ENCODE results near the gene NUMBL.
A peak's percentile ranks its signal among the peaks of the same experiment; 100 is the strongest.

NUMBL gene

DNA sequence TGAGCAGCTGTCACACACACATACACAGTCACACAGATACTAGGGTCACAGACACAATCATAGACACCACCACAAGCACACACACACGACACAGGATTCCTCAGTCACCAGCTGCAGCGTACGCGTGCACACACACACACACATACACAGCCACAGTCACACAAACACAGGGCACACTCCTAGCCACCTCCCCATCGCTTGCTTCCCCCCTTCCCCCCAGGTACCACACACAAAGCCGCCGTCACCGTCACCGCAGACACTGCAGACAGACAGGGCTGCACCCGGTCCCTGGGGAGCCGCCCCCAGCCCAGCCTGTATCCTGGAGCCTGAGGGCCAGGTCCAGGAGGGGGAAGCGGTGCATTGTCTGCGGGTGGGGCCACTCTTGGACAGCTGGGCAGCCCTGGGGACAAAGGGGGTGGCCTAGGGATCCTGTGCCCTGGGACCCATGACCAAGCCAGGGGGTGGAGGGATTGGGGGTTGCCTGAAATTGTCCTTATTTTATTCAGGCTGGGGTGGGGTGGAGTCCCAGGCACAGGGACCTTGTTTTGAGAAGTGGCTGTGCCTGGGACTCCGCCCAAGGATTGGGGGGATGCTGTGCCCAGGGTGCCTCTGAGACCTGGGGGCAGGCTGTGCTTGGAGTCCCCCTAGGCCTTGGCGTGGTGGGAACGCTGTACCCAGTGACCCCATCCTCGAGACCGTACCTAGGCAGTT, 957 bp downstream of the NUMBL start:
- H3K27ac ChIP-seq = no peak overlapping the region
- H3K9ac ChIP-seq (ENCODE audit: insufficient read length) = peak overlapping the region; percentile 82

DNA sequence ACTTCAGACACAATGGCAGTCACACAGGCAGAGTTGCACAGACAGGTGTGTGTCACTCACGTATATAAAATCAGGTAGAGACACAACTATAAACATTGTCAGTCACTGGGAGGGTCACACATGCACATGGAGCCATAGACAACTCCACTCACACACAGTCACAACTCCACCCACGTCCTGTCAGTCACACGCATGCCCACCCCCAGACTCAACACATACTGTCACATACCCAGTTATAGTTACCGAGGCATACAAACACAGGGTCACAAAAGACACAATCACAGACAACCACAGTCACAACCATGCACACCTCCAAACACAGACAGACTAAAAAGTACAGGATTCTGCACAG, 1.5 kb downstream of the NUMBL start:
- H3K9me3 ChIP-seq (ENCODE audit: low read depth, low read length) = no peaks in the 10 kb centered on the region
- H3K9ac ChIP-seq (ENCODE audit: insufficient read length) = no peak overlapping the region
- no peak for DNase-seq (ENCODE audit: low read depth, low spot score)
- H3K36me3 ChIP-seq (ENCODE audit: insufficient read depth, low read length) = peaks cover 6% of the 10 kb centered on the region; the same call in 1 of the 2 replicates
- no peak overlapping the region for H3K27ac ChIP-seq
- peak overlapping the region; percentile 79 for H3K4me3 ChIP-seq
- TF ChIP-seq EZH2 (IDR thresholded peaks at IDR 0.05) (no peak), FOXP2 (optimal IDR thresholded peaks at IDR 0.05; ENCODE audit: control extremely low read depth, extremely low read length, insufficient read depth) (no peak)

More for the DNA sequence above, 957 bp downstream of the NUMBL start:
- TF ChIP-seq EZH2 (IDR thresholded peaks at IDR 0.05) = no peak
- no peak for TF ChIP-seq POLR2AphosphoS5 (IDR thresholded peaks at IDR 0.05; ENCODE audit: borderline replicate concordance, low read depth, low read length)
- TF ChIP-seq FOXP2 (optimal IDR thresholded peaks at IDR 0.05; ENCODE audit: control extremely low read depth, extremely low read length, insufficient read depth) = no peak
- no peak for DNase-seq (ENCODE audit: low read depth, low spot score)
- Histone ChIP-seq H3K36me3 (ENCODE audit: insufficient read depth, low read length) (peaks cover 6% of the 10 kb centered on the region; the same call in 1 of the 2 replicates), H3K4me3 (peak overlapping the region; percentile 79), H3K9me3 (ENCODE audit: low read depth, low read length) (no peaks in the 10 kb centered on the region)

DNA sequence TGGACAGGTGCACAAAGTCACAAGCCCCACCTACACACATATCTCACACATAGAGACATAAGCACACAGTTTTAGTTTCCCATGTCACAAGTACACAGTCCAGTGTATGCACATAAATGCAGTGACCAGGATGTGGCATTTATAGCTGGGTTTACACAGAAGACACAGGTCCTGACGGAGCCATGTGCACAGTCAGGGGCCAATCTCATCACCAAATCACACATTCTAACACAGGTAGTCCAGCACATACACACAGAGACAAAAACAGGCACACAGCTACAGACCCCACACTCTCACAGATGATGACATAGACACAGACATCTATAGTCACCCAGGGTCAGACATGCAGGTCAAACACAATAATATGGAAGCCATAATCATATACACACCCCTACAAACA, 2.1 kb downstream of the NUMBL start:
- H3K9ac ChIP-seq (ENCODE audit: insufficient read length) = no peak overlapping the region
- peaks cover 6% of the 10 kb centered on the region; the same call in 1 of the 2 replicates for H3K36me3 ChIP-seq (ENCODE audit: insufficient read depth, low read length)
- H3K27ac ChIP-seq = no peak overlapping the region
- DNase-seq (ENCODE audit: low read depth, low spot score) = no peak
- peak overlapping the region; percentile 79 for H3K4me3 ChIP-seq
- TF ChIP-seq FOXP2 (optimal IDR thresholded peaks at IDR 0.05; ENCODE audit: control extremely low read depth, extremely low read length, insufficient read depth) (no peak), EZH2 (IDR thresholded peaks at IDR 0.05) (no peak), POLR2AphosphoS5 (IDR thresholded peaks at IDR 0.05; ENCODE audit: borderline replicate concordance, low read depth, low read length) (no peak)
- no peaks in the 10 kb centered on the region for H3K9me3 ChIP-seq (ENCODE audit: low read depth, low read length)

DNA sequence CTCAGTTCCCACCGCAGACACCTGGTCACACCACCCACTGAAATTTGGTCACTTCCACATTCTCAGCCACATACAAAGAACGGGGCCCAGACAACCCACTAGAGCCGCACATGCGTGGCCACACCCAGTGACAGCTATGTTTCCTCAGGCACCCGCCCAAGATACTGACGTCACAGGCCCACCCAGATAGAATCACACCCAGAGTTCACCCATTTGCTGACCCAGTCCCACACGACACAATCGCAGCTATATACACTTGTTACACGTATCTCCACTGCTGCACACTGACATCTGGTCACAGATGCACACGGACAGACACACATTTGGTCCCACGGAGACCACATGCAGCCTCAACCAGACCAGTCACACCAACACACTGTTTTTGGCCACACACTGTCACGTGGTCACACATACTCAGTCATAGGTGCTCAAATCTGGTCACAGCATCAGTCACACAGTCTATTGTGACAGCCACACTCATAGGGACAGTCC, 2.9 kb downstream of the NUMBL start:
- no peak for TF ChIP-seq FOXP2 (optimal IDR thresholded peaks at IDR 0.05; ENCODE audit: control extremely low read depth, extremely low read length, insufficient read depth)
- no peak for TF ChIP-seq POLR2AphosphoS5 (IDR thresholded peaks at IDR 0.05; ENCODE audit: borderline replicate concordance, low read depth, low read length)
- TF ChIP-seq EZH2 (IDR thresholded peaks at IDR 0.05) = no peak
- no peak overlapping the region for H3K4me3 ChIP-seq

DNA sequence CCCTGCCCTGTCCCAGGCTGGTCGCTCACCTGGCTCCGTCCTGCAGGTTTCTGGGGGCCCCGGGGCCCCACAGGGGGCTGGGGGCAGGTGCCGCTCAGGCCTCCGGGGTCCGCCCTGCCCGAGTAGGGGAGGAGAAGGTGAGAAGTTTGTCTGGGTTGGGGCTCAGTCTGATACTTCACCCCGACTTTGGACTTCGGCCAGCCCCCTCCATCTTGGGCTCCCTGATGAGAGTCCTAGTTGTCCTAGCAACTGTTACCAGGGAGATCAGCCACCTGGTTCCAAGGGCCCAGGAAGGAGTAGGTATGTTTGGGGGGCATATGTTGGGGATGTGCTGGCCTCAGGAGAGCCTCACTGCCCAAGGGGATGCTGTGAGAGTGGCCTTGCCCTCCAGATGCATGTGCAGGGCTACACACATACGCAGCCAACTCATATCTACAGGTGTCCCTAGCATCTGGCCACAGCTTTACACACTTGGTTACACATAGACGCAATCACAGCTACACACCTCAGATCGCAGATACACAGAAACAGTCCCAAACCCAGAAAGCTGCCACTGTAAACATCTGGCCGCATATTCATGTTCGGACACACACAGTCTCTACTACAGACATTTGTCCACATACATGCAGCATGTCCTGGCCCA, 3.4 kb downstream of the NUMBL start:
- Histone ChIP-seq H3K27ac (no peak overlapping the region), H3K9ac (ENCODE audit: insufficient read length) (no peak overlapping the region), H3K9me3 (ENCODE audit: low read depth, low read length) (no peaks in the 10 kb centered on the region), H3K36me3 (ENCODE audit: insufficient read depth, low read length) (peaks cover 6% of the 10 kb centered on the region; the same call in 1 of the 2 replicates), H3K4me3 (no peak overlapping the region)
- no peak for TF ChIP-seq EZH2 (IDR thresholded peaks at IDR 0.05)
- TF ChIP-seq POLR2AphosphoS5 (IDR thresholded peaks at IDR 0.05; ENCODE audit: borderline replicate concordance, low read depth, low read length) = no peak
- DNase-seq (ENCODE audit: low read depth, low spot score) = no peak

More for the DNA sequence above, 2.9 kb downstream of the NUMBL start:
- Histone ChIP-seq H3K27ac (no peak overlapping the region), H3K9me3 (ENCODE audit: low read depth, low read length) (no peaks in the 10 kb centered on the region), H3K36me3 (ENCODE audit: insufficient read depth, low read length) (peaks cover 6% of the 10 kb centered on the region; the same call in 1 of the 2 replicates), H3K9ac (ENCODE audit: insufficient read length) (no peak overlapping the region)
- DNase-seq (ENCODE audit: low read depth, low spot score) = no peak

DNA sequence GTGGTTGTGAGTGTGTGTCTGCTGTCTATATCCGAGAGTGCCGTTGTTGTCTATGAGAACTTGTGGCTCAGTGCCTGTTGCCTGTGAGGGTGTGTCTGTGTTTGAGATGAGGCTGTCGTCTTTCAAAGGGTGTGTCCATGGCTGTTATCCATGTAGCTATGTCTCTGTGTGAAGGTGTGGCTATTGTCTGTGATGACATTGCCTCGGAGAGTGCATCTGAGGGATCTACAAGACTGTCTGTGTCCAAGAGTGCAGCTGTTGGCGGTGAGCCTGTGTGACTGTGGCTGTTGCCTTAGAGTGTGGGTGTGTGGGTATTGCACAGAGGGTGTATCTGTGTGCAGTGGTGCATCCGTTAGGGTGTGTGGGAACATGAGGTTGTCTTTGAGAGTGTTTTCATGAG, 4.9 kb downstream of the NUMBL start:
- DNase-seq (ENCODE audit: low read depth, low spot score) = no peak
- Histone ChIP-seq H3K9ac (ENCODE audit: insufficient read length) (no peak overlapping the region), H3K9me3 (ENCODE audit: low read depth, low read length) (no peaks in the 10 kb centered on the region), H3K4me3 (no peak overlapping the region), H3K36me3 (ENCODE audit: insufficient read depth, low read length) (peaks cover 13% of the 10 kb centered on the region; the same call in 1 of the 2 replicates), H3K27ac (no peak overlapping the region)
- TF ChIP-seq EZH2 (IDR thresholded peaks at IDR 0.05) = no peak
- no peak for TF ChIP-seq POLR2AphosphoS5 (IDR thresholded peaks at IDR 0.05; ENCODE audit: borderline replicate concordance, low read depth, low read length)
- no peak for TF ChIP-seq FOXP2 (optimal IDR thresholded peaks at IDR 0.05; ENCODE audit: control extremely low read depth, extremely low read length, insufficient read depth)

DNA sequence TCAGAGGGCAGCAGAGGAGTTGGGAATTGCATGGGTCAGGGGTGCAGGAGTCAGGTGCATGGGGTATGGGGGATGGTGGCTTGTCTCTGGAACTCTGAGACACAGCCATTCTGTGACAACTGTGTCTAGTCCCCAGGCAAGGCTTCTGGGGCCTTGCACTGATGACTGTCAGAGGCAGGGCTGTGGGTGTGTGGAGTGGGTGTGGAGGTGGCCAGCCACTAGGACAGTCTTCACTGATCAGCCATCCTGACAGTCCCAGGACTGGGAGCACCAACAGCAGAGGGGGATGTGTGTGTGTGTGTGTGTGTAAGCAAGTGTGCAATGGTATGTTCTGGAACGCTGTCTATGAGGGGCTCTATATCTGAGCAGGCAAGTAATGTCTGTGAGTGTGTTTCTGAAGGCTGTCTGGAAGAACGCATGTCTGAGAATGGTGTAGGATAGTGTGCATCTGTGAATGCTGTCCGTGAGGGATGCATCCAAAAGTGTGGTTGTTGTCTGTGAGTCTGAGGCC, 5.4 kb downstream of the NUMBL start:
- Histone ChIP-seq H3K4me3 (no peak overlapping the region), H3K9me3 (ENCODE audit: low read depth, low read length) (no peaks in the 10 kb centered on the region), H3K27ac (no peak overlapping the region), H3K9ac (ENCODE audit: insufficient read length) (no peak overlapping the region), H3K36me3 (ENCODE audit: insufficient read depth, low read length) (peaks cover 13% of the 10 kb centered on the region; the same call in 1 of the 2 replicates)
- TF ChIP-seq POLR2AphosphoS5 (IDR thresholded peaks at IDR 0.05; ENCODE audit: borderline replicate concordance, low read depth, low read length) (no peak), FOXP2 (optimal IDR thresholded peaks at IDR 0.05; ENCODE audit: control extremely low read depth, extremely low read length, insufficient read depth) (no peak), EZH2 (IDR thresholded peaks at IDR 0.05) (no peak)
- no peak for DNase-seq (ENCODE audit: low read depth, low spot score)

DNA sequence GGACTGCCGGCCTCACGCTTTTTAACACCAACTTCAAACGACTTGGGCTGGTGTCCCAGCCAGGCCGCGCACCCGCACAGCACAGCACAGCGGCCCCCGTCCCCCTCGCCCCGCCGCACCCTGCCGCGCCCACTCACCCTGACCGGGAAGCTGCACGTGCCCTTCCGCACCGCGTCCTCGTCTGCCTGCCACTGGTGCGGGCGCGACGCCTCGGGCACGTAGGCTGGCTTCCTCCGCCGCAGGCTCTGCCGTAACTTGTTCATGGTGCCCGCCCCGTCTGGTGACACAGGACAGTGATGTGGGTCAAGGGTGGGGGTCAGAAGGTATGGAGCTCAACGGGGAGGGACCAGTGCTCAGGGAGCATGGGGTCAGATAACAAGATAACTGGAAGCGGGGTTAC, 6.2 kb downstream of the NUMBL start:
- no peak overlapping the region for H3K27ac ChIP-seq
- no peak for DNase-seq (ENCODE audit: low read depth, low spot score)
- no peak overlapping the region for H3K9ac ChIP-seq (ENCODE audit: insufficient read length)
- peaks cover 13% of the 10 kb centered on the region; the same call in 1 of the 2 replicates for H3K36me3 ChIP-seq (ENCODE audit: insufficient read depth, low read length)
- H3K4me3 ChIP-seq = no peak overlapping the region
- no peaks in the 10 kb centered on the region for H3K9me3 ChIP-seq (ENCODE audit: low read depth, low read length)
- no peak for TF ChIP-seq FOXP2 (optimal IDR thresholded peaks at IDR 0.05; ENCODE audit: control extremely low read depth, extremely low read length, insufficient read depth)
- TF ChIP-seq POLR2AphosphoS5 (IDR thresholded peaks at IDR 0.05; ENCODE audit: borderline replicate concordance, low read depth, low read length) = no peak
- no peak for TF ChIP-seq EZH2 (IDR thresholded peaks at IDR 0.05)
